H1 (cell line): ENCODE results near the gene EOLA1. TPM values are rescaled to one million over a fixed set of nuclear protein-coding genes. Genes with fewer than 3 reads are reported as not detected.

Experiments used
- CTCF ChIA-PET: fragments of 300-600 bp; sonication (Branson Sonifier 250); formaldehyde crosslinking; loops from one replicate; lab custom pipeline; 2021; ENCODE audit not compliant: partially characterized antibody; lab: Charles Lee
- POLR2A ChIA-PET: fragments of 300-600 bp; sonication (Branson Sonifier 250); formaldehyde crosslinking; loops from one replicate; lab custom pipeline; 2021; ENCODE audit warnings: inconsistent platforms; ENCODE audit not compliant: partially characterized antibody; lab: Charles Lee
- DNase-seq, 2 experiments: peaks; one replicate each; pipeline versions ENCODE4 v3.0.0 to v3.0.0-alpha.2; 2010 to 2022; ENCODE audit warnings: low spot score in 2 of 2, low read depth in 1 of 2, mixed read lengths in 1 of 2
- FAIRE-seq: peaks from 2 replicates; lab custom pipeline; 2011; peaks lifted over from hg19 to GRCh38; lab: Jason Lieb, UNC
- H2AFZ ChIP-seq: 2 replicates; pipeline ENCODE4 v1.8.1; 2012; ENCODE audit warnings: low read length, inconsistent platforms
- H2AK5ac ChIP-seq: 2 replicates; pipeline ENCODE4 v1.6.1; 2013; ENCODE audit warnings: low read depth, low read length
- H2BK120ac ChIP-seq: replicated peaks from 2 replicates; pipeline ENCODE3; 2013; ENCODE audit warnings: low read depth, low read length, inconsistent platforms
- H2BK12ac ChIP-seq: 2 replicates; pipeline ENCODE4 v1.6.1; 2013; ENCODE audit warnings: low read depth, low read length
- H2BK15ac ChIP-seq: 2 replicates; pipeline ENCODE4 v1.6.1; 2013; ENCODE audit warnings: low read length
- H2BK20ac ChIP-seq: 2 replicates; pipeline ENCODE4 v1.6.1; 2013; ENCODE audit warnings: low read length
- H2BK5ac ChIP-seq: 2 replicates; pipeline ENCODE4 v1.6.1; 2013; ENCODE audit warnings: low read depth, low read length
- H3K14ac ChIP-seq: 2 replicates; pipeline ENCODE4 v1.6.1; 2013; ENCODE audit warnings: inconsistent platforms; ENCODE audit not compliant: insufficient read length
- H3K18ac ChIP-seq: 2 replicates; pipeline ENCODE4 v1.6.1; 2013; ENCODE audit warnings: low read length; ENCODE audit errors: extremely low read depth
- H3K23ac ChIP-seq: 2 replicates; pipeline ENCODE4 v1.6.1; 2013; ENCODE audit warnings: inconsistent platforms; ENCODE audit not compliant: insufficient read length
- H3K23me2 ChIP-seq: 2 replicates; pipeline ENCODE4 v1.6.1; 2013; ENCODE audit warnings: low read depth, low read length
- H3K27ac ChIP-seq: 2 replicates; pipeline ENCODE4 v1.6.1; 2011; ENCODE audit warnings: low read depth, low read length, inconsistent platforms
- H3K27me3 ChIP-seq, 4 experiments: replicated peaks in 1 of 4; 1 replicate in 1 of 4; 2 replicates in 3 of 4; pipeline versions ENCODE4 v1.6.1 to v1.8.1; 2011 to 2013; ENCODE audit warnings: low read length in 3 of 4, mild to moderate bottlenecking in 3 of 4, inconsistent platforms in 2 of 4, mixed read lengths in 2 of 4, moderate library complexity in 1 of 4; ENCODE audit not compliant: control insufficient read depth in 3 of 4, insufficient read depth in 3 of 4; ENCODE audit errors: extremely low read depth in 1 of 4
- H3K36me3 ChIP-seq, 4 experiments: 2 replicates each; pipeline versions ENCODE4 v1.6.1 to v1.8.1; 2011 to 2013; ENCODE audit warnings: mild to moderate bottlenecking in 4 of 4, low read length in 3 of 4, moderate library complexity in 2 of 4, control low read depth in 1 of 4, inconsistent platforms in 1 of 4; ENCODE audit not compliant: insufficient read depth in 4 of 4, control insufficient read depth in 2 of 4
- H3K4ac ChIP-seq: replicated peaks from 2 replicates; pipeline ENCODE3; 2013; ENCODE audit warnings: low read length, low read depth, mixed read lengths, inconsistent platforms; ENCODE audit not compliant: insufficient read length
- H3K4me1 ChIP-seq, 4 experiments: replicated peaks in 1 of 4; 1 replicate in 1 of 4; 2 replicates in 3 of 4; pipeline versions ENCODE4 v1.6.1 to v1.8.1; 2011 to 2013; ENCODE audit warnings: low read length in 3 of 4, inconsistent platforms in 2 of 4, mixed read lengths in 1 of 4; ENCODE audit not compliant: insufficient read depth in 4 of 4, control insufficient read depth in 3 of 4
- H3K4me2 ChIP-seq, 2 experiments: 2 replicates each; pipeline versions ENCODE4 v1.6.1 to v1.8.1; 2011 to 2013; ENCODE audit warnings: low read depth in 2 of 2, low read length in 2 of 2, control low read depth in 1 of 2, inconsistent platforms in 1 of 2, mild to moderate bottlenecking in 1 of 2; ENCODE audit not compliant: insufficient read depth in 1 of 2
- H3K4me3 ChIP-seq, 4 experiments: fragments of 200-600, 300-600 bp in 1 of 4; sonication (generic), shearing (Covaris generic), sonication (Bioruptor Twin) in 1 of 4; 2 replicates each; pipeline versions ENCODE4 v1.5.1 to v1.8.1; 2011 to 2016; ENCODE audit warnings: low read length in 4 of 4, low read depth in 3 of 4, control low read depth in 2 of 4, inconsistent platforms in 2 of 4, mild to moderate bottlenecking in 2 of 4, mixed read lengths in 1 of 4, moderate library complexity in 1 of 4; ENCODE audit not compliant: insufficient read depth in 2 of 4; ENCODE audit errors: extremely low read depth in 1 of 4
- H3K56ac ChIP-seq: replicated peaks from 2 replicates; pipeline ENCODE3; 2013; ENCODE audit warnings: low read depth, mild to moderate bottlenecking, mixed read lengths, low read length, inconsistent platforms; ENCODE audit not compliant: insufficient read length
- H3K79me1 ChIP-seq: 2 replicates; pipeline ENCODE4 v1.6.1; 2013; ENCODE audit warnings: low read depth, low read length, control low read depth
- H3K79me2 ChIP-seq, 2 experiments: 2 replicates each; pipeline versions ENCODE4 v1.6.1 to v1.8.1; 2012 to 2013; ENCODE audit warnings: low read length in 2 of 2, mild to moderate bottlenecking in 2 of 2, inconsistent platforms in 1 of 2; ENCODE audit not compliant: insufficient read depth in 2 of 2, control insufficient read depth in 1 of 2
- H3K9ac ChIP-seq, 4 experiments: replicated peaks in 1 of 4; 1 replicate in 1 of 4; 2 replicates in 3 of 4; pipeline versions ENCODE4 v1.6.1 to v1.8.1; 2011 to 2013; ENCODE audit warnings: low read depth in 3 of 4, low read length in 3 of 4, control low read depth in 2 of 4, mild to moderate bottlenecking in 2 of 4, moderate library complexity in 2 of 4, inconsistent platforms in 1 of 4; ENCODE audit errors: extremely low read depth in 1 of 4
- H3K9me3 ChIP-seq, 2 experiments: 2 replicates each; pipeline versions ENCODE4 v1.6.1 to v1.8.1; 2012 to 2013; ENCODE audit warnings: mild to moderate bottlenecking in 2 of 2, moderate library complexity in 2 of 2, control low read depth in 1 of 2, inconsistent platforms in 1 of 2, low read depth in 1 of 2, low read length in 1 of 2, mixed read lengths in 1 of 2; ENCODE audit not compliant: insufficient read depth in 2 of 2
- H4K20me1 ChIP-seq, 2 experiments: replicated peaks in 1 of 2; 2 replicates each; pipeline versions ENCODE3 to v1.8.1; 2011 to 2013; ENCODE audit warnings: inconsistent platforms in 2 of 2, low read length in 2 of 2, mild to moderate bottlenecking in 1 of 2; ENCODE audit not compliant: insufficient read depth in 2 of 2, control insufficient read depth in 1 of 2
- H4K5ac ChIP-seq: 2 replicates; pipeline ENCODE4 v1.6.1; 2013; ENCODE audit warnings: low read length, low read depth, mixed read lengths, inconsistent platforms; ENCODE audit not compliant: insufficient read length
- H4K8ac ChIP-seq: 2 replicates; pipeline ENCODE4 v1.8.0; 2013; ENCODE audit warnings: mild to moderate bottlenecking, moderate library complexity, low read length, inconsistent platforms; ENCODE audit not compliant: insufficient read depth; ENCODE audit errors: extremely low read depth
- H4K91ac ChIP-seq: replicated peaks from 2 replicates; pipeline ENCODE3; 2013; ENCODE audit warnings: low read length, mixed read lengths, inconsistent platforms; ENCODE audit not compliant: insufficient read length
- ASH2L ChIP-seq: fragments of 200-600, 300-600 bp; sonication (generic); IDR thresholded peaks from one replicate; pipeline ENCODE4 v1.7.1; 2017; ENCODE audit warnings: low read length
- CHD1 ChIP-seq: IDR thresholded peaks from 2 replicates; pipeline ENCODE4 v1.6.1; 2012; ENCODE audit warnings: low read depth, low read length, improper control_type of control experiment
- FOSL1 ChIP-seq: IDR thresholded peaks from 2 replicates; pipeline ENCODE4 v1.6.1; 2011; ENCODE audit warnings: mild to moderate bottlenecking, low read depth, low read length, moderate library complexity; ENCODE audit not compliant: insufficient read depth
- KDM1A ChIP-seq: fragments of 200-600, 300-600 bp; sonication (generic); IDR thresholded peaks from 2 replicates; pipeline ENCODE4 v1.7.1; 2016; ENCODE audit warnings: mild to moderate bottlenecking, low read length, borderline replicate concordance
- MAFK ChIP-seq: IDR thresholded peaks from 2 replicates; pipeline ENCODE4 v1.6.1; 2012; ENCODE audit warnings: low read depth, mild to moderate bottlenecking, improper control_type of control experiment, low read length
- POLR2A ChIP-seq, 2 experiments: IDR thresholded peaks; 1 replicate in 1 of 2; 2 replicates in 1 of 2; pipeline ENCODE4 v1.6.1; 2011; ENCODE audit warnings: low read depth in 2 of 2, low read length in 2 of 2, mild to moderate bottlenecking in 2 of 2; ENCODE audit errors: control extremely low read depth in 1 of 2
- SIN3A ChIP-seq, 2 experiments: IDR thresholded peaks in 1 of 2; conservative IDR thresholded peaks in 1 of 2; 2 replicates each; pipeline ENCODE4 v1.6.1; 2011 to 2012; ENCODE audit warnings: low read length in 2 of 2, improper control_type of control experiment in 1 of 2, low read depth in 1 of 2, mild to moderate bottlenecking in 1 of 2
- SRF ChIP-seq: IDR thresholded peaks from 2 replicates; pipeline ENCODE4 v1.6.1; 2011; ENCODE audit warnings: mild to moderate bottlenecking, low read depth, low read length, moderate library complexity
- TAF1 ChIP-seq: IDR thresholded peaks from 2 replicates; pipeline ENCODE4 v1.6.1; 2011; ENCODE audit warnings: mild to moderate bottlenecking, low read depth, low read length
- TBP ChIP-seq: IDR thresholded peaks from 2 replicates; pipeline ENCODE4 v1.6.1; 2011; ENCODE audit warnings: low read depth, low read length, improper control_type of control experiment
- WGBS, 2 experiments: shearing (Covaris generic) in 1 of 2; methylation state at CpG; one replicate each; pipeline versions ENCODE4 v1.1.6 to v1.1.7; 2013 to 2015; ENCODE audit warnings: low lambda C conversion rate in 2 of 2, mixed read lengths in 2 of 2, inconsistent platforms in 1 of 2, low coverage in 1 of 2, missing lambda C conversion rate in 1 of 2; ENCODE audit not compliant: insufficient replicate concordance in 2 of 2, insufficient coverage in 1 of 2, insufficient read length in 1 of 2; ENCODE audit errors: extremely low coverage in 1 of 2, missing lambda C conversion rate in 1 of 2; 5-methylcytosine and 5-hydroxymethylcytosine counted together
- polyA plus RNA-seq, 7 experiments: library from polyadenylated mRNA; depleted of rRNA in 3 of 7; stranded (reverse) in 5 of 7; unstranded in 2 of 7; fragments of >200 nt in 5 of 7; fragments of 200-250 nt in 2 of 7; gene quantifications; 1 replicate in 5 of 7; 2 replicates in 1 of 7; 4 replicates in 1 of 7; pipeline versions ENCODE4 v1.2.1 to v1.2.3, GENCODE V29; 2011 to 2013; ENCODE audit warnings: missing spikeins in 2 of 7, mixed read lengths in 2 of 7
- total RNA-seq: library from RNA; stranded (reverse); fragmentation: NEBNext Ultra II Directional; extraction: Animal tissue kit (Norgen Biotek cat#: 25700); gene quantifications from 2 replicates; pipeline ENCODE4 v1.2.1, GENCODE V29; 2021

Gene EOLA1
- total and polyA plus RNA-seq, 2 of the 8 experiments (the other 6 are each of a cell fraction or from before 2014, with no cell fraction given), result 5.4 to 7.6 TPM

DNA sequence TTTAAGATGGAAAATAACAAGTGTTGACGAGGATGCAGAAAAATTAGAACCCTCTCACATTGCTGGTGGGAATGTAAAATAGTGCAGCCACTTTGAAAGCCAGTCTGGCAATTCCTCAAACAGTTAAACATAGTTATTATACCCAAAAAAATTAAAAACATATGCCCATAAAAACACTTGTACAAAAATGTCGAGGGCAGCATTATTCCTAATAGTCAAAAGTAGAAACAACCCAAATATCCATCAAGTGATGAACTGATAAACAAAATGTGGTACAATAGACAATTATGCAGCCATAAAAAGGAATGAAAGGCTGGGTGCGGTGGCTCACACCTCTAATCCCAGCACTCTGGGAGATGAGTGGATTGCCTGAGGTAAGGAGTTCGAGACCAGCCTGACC, 42.0 kb upstream of the EOLA1 start:
- Histone ChIP-seq H2BK20ac (no peak overlapping the region), H4K5ac (no peak overlapping the region), H3K79me2 (no peaks in the 10 kb centered on the region), H2AK5ac (no peak overlapping the region), H3K4me1 (no peaks in the 10 kb centered on the region), H2BK120ac (no peak overlapping the region), H2AFZ (no peak overlapping the region), H3K56ac (no peak overlapping the region), H2BK15ac (no peak overlapping the region), H4K91ac (no peak overlapping the region), H3K9ac (no peak overlapping the region), H3K4me2 (no peak overlapping the region), H3K18ac (no peak overlapping the region), H3K4me3 (no peak overlapping the region), H3K14ac (no peak overlapping the region), H3K23me2 (no peaks in the 10 kb centered on the region), H2BK12ac (no peak overlapping the region), H3K27me3 (no peaks in the 10 kb centered on the region), H2BK5ac (no peak overlapping the region), H4K8ac (no peak overlapping the region), H3K36me3 (peaks cover 0 to 10% (median 2%) of the 10 kb centered on the region in 4 experiments; a peak in 6 of 8 replicates), H3K23ac (no peak overlapping the region), H3K79me1 (no peaks in the 10 kb centered on the region), H3K4ac (no peak overlapping the region), H3K9me3 (no peaks in the 10 kb centered on the region), H3K27ac (no peak overlapping the region), H4K20me1 (no peaks in the 10 kb centered on the region)
- no peak for DNase-seq
- no peak for TF ChIP-seq FOSL1
- TF ChIP-seq TBP, result no peak
- no peak for TF ChIP-seq MAFK
- no peak for TF ChIP-seq SIN3A (conservative IDR thresholded peaks at IDR 0.05 in 1 of 2, IDR thresholded peaks at IDR 0.05 in 1 of 2; ENCODE audit: low read depth in 1 of 2, low read length in 2 of 2)
- TF ChIP-seq KDM1A, result no peak
- no peak for TF ChIP-seq SRF
- no peak for TF ChIP-seq POLR2A (IDR thresholded peaks at IDR 0.05; ENCODE audit: control extremely low read depth in 1 of 2, low read depth in 2 of 2, low read length in 2 of 2)
- TF ChIP-seq ASH2L, result no peak
- TF ChIP-seq TAF1, result no peak
- no peak for TF ChIP-seq CHD1
- no peak for FAIRE-seq
- ChIA-PET CTCF (no interaction called here), POLR2A (no interaction called here)
- WGBS, 2 experiments, result 91% methylated on average over 3 of the region's 4 CpGs; no CpG with 5 or more reads in 1 of the 2 experiments
